Ovary (tissue), 9 donors: ENCODE results near the gene SIRPD. TPM values are rescaled to one million over a fixed set of nuclear protein-coding genes. Genes with fewer than 3 reads are reported as not detected.

Source experiments
- DNase-seq, 5 donors: peaks; one replicate each; pipeline ENCODE4 v3.0.0-alpha.2; 2019 to 2020
- H3K27ac ChIP-seq, 2 donors: fragments of 200-600 bp; one replicate each; pipeline versions ENCODE4 v1.5.1 to v1.8.0; 2019 to 2022
- H3K27me3 ChIP-seq: fragments of 200-600 bp; one replicate; pipeline ENCODE4 v1.8.0; 2022
- H3K36me3 ChIP-seq: fragments of 200-600 bp; sonication (generic); one replicate; pipeline ENCODE4 v1.5.1; 2019
- H3K4me1 ChIP-seq: one replicate; pipeline ENCODE4 v1.8.1; 2013; ENCODE audit warnings: mild to moderate bottlenecking, moderate library complexity; ENCODE audit not compliant: insufficient read depth
- H3K4me3 ChIP-seq: fragments of 200-600 bp; sonication (generic); one replicate; pipeline ENCODE4 v1.5.1; 2017
- H3K9me3 ChIP-seq, 2 donors: fragments of 200-600 bp in 1 of 2; sonication (generic) in 1 of 2; one replicate each; pipeline versions ENCODE4 v1.5.1 to v1.8.1; 2013 to 2019; ENCODE audit warnings: mild to moderate bottlenecking in 1 of 2, moderate library complexity in 1 of 2
- CTCF ChIP-seq, 3 donors: fragments of 450-650 bp in 2 of 3; fragments of 200-600 bp in 1 of 3; IDR thresholded peaks; one replicate each; pipeline versions ENCODE4 v1.5.1 to v1.8.0; 2016 to 2022; ENCODE audit warnings: antibody characterized with exemption in 3 of 3, mild to moderate bottlenecking in 1 of 3
- EP300 ChIP-seq: sonication (generic); formaldehyde crosslinking; IDR thresholded peaks from one replicate; pipeline ENCODE4 v1.6.1; 2017; ENCODE audit warnings: antibody characterized with exemption
- POLR2A ChIP-seq: fragments of 450-650 bp; IDR thresholded peaks from one replicate; pipeline ENCODE4 v1.6.1; 2017; ENCODE audit warnings: antibody characterized with exemption, mild to moderate bottlenecking, moderate library complexity
- WGBS, 3 donors: extraction: QIAGEN DNeasy Blood & Tissue Kit in 1 of 3; methylation state at CpG; one replicate each; pipeline versions ENCODE4 v1.1.5 to v1.1.7; 2013 to 2017; 5-methylcytosine and 5-hydroxymethylcytosine counted together
- intact Hi-C, 4 donors: fragments of 100-400 bp; cut with DNase I; formaldehyde crosslinking; loops; one replicate each; pipeline versions ENCODE4 v1.11.0 to v1.15.1; 2022 to 2023
- polyA plus RNA-seq, 2 donors: library from polyadenylated mRNA; stranded (reverse); fragments of 200-250 nt in 1 of 2; fragments of 350-450 nt in 1 of 2; fragmentation: Illumina TruSeq in 1 of 2; extraction: RNeasy Lipid Tissue Mini Kit (QIAGEN cat#74804) in 1 of 2; gene quantifications; one replicate each; pipeline ENCODE4 v1.2.3, GENCODE V29; 2013 to 2014
- total RNA-seq, 7 donors: library from RNA; depleted of rRNA in 2 of 7; stranded (reverse); fragments of >200 nt in 2 of 7; fragmentation: NEBNext Ultra II Directional in 3 of 7; extraction: Animal tissue kit (Norgen Biotek cat#: 25700) in 3 of 7; gene quantifications; one replicate each; pipeline versions ENCODE4 v1.1.0 to v1.2.4, GENCODE V29; 2016 to 2023
- donor health status: DM: no; HTN: no; CAD: no; lungs with moderate emphysema.
- donor health status: DM: no; HTN: no; CAD: no.
- donor health status: Bipolar disorder and iron deficiency.
- donor health status: DM: yes; HTN: yes; CAD: no.
- donor health status: DM: no; HTN: no; CAD: no.
- donor health status: DM: yes; HTN: yes; CAD: no.

Gene SIRPD
- total and polyA plus RNA-seq, 9 donors = not detected

GRCh38 chr20:1496930-1497329 lies 60.6 kb downstream of the SIRPD start:
- no peak overlapping the region for H3K4me3 ChIP-seq
- H3K27ac ChIP-seq = no peak overlapping the region
- WGBS, 3 donors = 74 to 81% (median 76%) methylated on average over 2 to 3 of the region's 3 CpGs
- TF ChIP-seq POLR2A = no peak
- TF ChIP-seq CTCF (IDR thresholded peaks at IDR 0.05) = no peak
- no peak for TF ChIP-seq EP300
- no peak for DNase-seq
- H3K27me3 ChIP-seq = no peaks in the 10 kb centered on the region
- H3K4me1 ChIP-seq = no peaks in the 10 kb centered on the region
- H3K9me3 ChIP-seq = no peaks in the 10 kb centered on the region
- intact Hi-C loops = no loop called here
- H3K36me3 ChIP-seq = no peaks in the 10 kb centered on the region

GRCh38 chr20:1494436-1494835 lies 63.1 kb downstream of the SIRPD start:
- H3K27ac ChIP-seq = no peak overlapping the region
- no peak overlapping the region for H3K4me3 ChIP-seq
- H3K4me1 ChIP-seq = no peaks in the 10 kb centered on the region
- no peaks in the 10 kb centered on the region for H3K9me3 ChIP-seq
- DNase-seq = no peak
- 17 to 33% (median 27%) methylated on average over 3 of the region's 3 CpGs for WGBS, 3 donors
- no peaks in the 10 kb centered on the region for H3K36me3 ChIP-seq
- no peaks in the 10 kb centered on the region for H3K27me3 ChIP-seq
- TF ChIP-seq POLR2A (no peak), EP300 (no peak), CTCF (IDR thresholded peaks at IDR 0.05) (no peak)
- intact Hi-C loops = no loop called here

- Histone ChIP-seq H3K36me3 (no peaks in the 10 kb centered on the region), H3K4me3 (no peak overlapping the region), H3K9me3 (no peaks in the 10 kb centered on the region), H3K27me3 (no peaks in the 10 kb centered on the region), H3K4me1 (no peaks in the 10 kb centered on the region), H3K27ac (no peak overlapping the region)
- 54 to 77% (median 73%) methylated on average over 1 of the region's 1 CpG for whole genome bisulfite sequencing, 3 donors
- no peak for DNase-seq
- intact Hi-C loops = no loop called here
- TF ChIP-seq EP300 = no peak
- no peak for TF ChIP-seq POLR2A
- no peak for TF ChIP-seq CTCF (IDR thresholded peaks at IDR 0.05)
Measured at GRCh38 chr20:1493536-1493935, 64.0 kb downstream of the SIRPD start.

GRCh38 chr20:1491860-1492642 lies 65.5 kb downstream of the SIRPD start:
- no peak for DNase-seq
- no peaks in the 10 kb centered on the region for H3K36me3 ChIP-seq
- H3K4me3 ChIP-seq = no peak overlapping the region
- TF ChIP-seq POLR2A (no peak), CTCF (IDR thresholded peaks at IDR 0.05) (no peak), EP300 (no peak)
- no peaks in the 10 kb centered on the region for H3K27me3 ChIP-seq
- intact Hi-C loops = no loop called here
- H3K27ac ChIP-seq = no peak overlapping the region
- no peaks in the 10 kb centered on the region for H3K4me1 ChIP-seq
- no peaks in the 10 kb centered on the region for H3K9me3 ChIP-seq
- WGBS, 3 donors = 46 to 70% (median 66%) methylated on average over 2 of the region's 2 CpGs
